Stimulated activated CD4-positive, alpha-beta T cell treated with anti-CD3 and anti-CD28 coated beads, TNF-alpha, amount 100 ng/mL, for 1 hour (primary cell): ENCODE data around the gene MEOX1.

ENCODE experiments used
- DNase-seq, 3 donors: peaks; one replicate each; pipeline ENCODE4 v3.0.0-alpha.2; 2020; ENCODE audit warnings: low read depth in 3 of 3, low spot score in 1 of 3

MEOX1 gene

DNA sequence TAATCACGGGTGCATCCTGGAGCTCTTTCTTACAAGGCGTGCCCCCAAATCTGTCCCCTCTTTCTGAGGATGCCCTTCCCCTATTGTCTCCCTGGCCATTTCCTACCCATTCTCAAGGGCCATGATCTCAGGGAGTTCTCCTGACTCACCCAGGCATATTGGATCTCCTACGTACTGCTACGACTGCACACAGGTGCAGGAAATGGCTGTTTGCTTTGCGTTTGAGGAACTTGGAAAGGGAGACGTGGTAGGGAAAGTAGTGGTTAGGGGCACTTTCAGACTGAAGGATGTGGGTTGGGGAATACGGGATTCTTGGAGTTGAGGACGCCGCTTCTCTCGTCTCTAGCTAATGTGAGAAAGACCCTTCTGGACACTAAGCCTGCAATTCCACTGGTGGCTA lies 18.7 kb upstream of the MEOX1 start:
- no peak for DNase-seq

DNA sequence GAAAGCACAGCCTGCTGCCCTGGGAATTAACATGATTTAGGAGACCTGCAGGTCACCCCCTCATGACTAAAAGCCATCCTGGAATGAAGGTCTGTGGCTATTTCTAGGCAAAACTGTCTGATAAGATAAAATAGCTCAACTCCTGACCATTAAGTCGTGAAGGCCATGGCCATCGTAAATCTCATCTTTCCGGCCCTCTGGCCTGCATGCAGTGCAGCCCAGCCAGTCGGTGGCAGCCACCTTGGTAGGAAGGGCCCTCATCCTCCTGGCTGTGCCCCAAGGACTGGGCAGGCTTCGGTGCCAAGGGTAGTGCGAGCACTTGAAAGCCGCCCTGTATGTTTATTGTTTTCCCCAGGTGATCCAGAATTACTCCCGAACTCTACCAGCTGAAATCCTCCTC lies 18.2 kb upstream of the MEOX1 start:
- no peak for DNase-seq

DNA sequence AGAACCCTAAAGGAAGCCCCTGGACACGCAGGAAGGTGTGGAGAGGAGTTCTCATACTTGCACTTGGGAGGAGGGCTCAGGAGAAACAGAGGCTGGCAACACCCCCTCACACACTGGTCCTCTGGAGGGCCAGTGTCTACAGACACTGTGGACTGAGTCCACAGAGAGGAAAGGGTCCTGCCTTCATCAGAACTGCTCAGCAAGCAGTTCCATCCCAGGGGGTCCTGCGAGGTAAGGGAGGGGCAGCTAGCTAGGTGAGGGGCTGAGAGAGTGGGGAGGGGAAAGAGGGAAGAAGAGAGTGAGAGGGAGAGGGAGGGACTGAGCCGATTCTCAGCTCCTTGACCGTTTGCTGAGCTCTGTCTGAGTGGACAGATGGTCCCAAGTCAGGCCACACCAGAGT lies 17.7 kb upstream of the MEOX1 start:
- no peak for DNase-seq

DNA sequence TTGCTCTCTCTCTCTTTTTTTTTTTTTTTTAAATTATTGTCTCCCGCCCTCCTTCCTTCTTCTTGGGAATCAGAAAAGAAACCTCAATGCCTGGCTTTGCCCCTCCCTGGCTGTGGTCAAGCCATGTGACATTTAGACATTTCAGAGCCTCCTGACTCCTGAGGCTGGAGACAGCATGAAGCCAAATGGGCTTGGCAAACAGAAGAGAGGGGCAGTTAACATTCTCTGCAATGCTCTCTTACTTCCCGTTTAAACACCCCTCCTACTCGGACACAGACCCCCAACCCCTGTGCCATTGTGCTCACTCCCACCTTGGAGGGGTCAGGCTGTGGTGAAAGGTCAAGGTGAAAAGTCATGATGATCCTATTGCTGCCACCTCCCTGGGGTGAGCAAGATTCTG lies 14.7 kb upstream of the MEOX1 start:
- no peak for DNase-seq

DNA sequence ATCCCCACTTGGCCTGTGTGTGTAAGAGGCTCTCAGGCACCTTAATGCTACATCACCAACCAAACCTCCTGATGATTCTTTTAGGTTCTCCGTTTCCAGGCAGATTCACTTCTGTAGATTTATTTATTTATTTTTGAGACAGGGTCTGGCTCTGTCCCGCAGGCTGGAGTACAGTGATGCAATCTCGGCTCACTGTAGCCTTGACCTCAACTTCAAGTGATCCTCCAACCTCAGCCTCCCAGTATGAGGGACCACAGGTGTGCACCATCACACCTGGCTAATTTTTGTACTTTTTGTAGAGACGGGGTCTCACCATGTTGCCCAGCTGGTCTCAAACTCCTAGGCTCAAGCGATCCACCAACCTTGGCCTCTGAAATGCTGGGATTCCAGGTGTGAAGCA lies 12.7 kb upstream of the MEOX1 start:
- DNase-seq: no peak

DNA sequence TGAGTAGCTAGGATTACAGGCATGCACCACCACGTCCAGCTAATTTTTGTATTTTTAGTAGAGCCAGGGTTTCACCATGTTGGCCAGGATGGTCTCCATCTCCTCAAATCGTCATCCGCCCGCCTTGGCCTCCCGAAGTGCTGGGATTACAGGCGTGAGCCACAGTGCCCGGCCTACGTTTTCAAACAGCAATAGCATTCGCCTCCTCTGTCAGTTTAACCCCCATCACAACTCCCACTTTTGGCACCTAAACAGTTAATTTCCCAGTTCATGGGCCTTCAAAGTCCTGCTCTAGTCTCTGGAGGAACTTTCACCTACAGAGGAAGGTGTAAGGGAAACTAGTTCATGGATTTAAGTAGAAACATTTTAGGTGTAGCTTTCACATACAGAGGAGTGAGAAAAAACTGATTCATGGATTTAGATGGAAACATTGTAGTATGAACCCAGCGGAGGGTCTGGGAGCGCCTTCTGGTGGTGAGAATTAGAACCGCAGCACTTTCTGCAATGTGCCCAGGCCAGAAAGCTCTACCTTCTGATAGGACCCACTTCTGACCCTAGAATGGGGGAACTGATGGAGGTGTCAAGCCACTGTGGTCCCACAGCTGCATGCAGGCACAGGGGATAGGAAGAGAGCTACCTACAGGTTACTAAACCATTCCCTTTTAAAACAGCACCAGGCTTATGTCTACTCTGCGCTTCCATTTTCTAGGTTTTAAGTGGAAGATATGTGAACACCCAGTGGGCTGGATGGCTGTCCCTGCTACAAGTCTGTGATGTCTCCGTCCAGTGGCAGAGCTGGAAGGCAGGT lies 12.0 kb upstream of the MEOX1 start:
- peak; percentile 28 to 68 (median 50) for DNase-seq

DNA sequence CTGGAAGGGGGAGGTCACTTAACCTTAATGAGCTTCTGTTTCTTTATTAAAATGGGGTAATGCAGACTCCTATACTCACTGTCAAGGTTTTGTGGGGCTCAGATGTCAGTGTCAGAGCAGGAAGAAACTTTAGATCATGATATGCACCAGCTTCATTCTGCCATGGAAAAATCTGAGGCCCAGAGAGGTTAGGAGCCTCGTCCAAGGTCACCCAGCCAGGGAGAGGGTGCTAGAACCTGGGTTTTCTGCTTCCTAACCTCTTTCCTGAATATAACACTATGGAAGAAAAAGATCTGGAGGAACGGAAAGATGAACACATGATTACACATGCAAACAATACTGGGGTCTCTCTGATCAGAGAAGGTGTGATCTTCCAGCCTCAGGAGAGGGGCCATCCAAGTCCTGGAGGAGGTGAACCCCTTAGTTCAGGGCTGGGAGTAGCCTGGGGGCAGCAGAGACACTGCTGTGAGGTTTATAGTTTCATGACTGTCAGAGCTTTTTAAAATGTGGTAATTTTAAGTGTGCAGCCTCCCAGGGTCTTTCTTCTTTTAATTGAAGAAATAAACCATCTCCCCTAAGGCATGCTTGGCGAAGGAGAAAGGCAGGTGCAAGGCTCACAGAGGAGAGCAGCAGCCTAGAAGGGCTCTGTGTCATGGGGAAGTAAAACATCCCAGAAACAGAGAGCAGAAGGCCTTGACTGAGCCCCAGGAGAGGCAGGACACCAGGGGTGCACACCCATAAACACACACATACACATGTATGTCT lies 10.2 kb upstream of the MEOX1 start:
- no peak for DNase-seq

DNA sequence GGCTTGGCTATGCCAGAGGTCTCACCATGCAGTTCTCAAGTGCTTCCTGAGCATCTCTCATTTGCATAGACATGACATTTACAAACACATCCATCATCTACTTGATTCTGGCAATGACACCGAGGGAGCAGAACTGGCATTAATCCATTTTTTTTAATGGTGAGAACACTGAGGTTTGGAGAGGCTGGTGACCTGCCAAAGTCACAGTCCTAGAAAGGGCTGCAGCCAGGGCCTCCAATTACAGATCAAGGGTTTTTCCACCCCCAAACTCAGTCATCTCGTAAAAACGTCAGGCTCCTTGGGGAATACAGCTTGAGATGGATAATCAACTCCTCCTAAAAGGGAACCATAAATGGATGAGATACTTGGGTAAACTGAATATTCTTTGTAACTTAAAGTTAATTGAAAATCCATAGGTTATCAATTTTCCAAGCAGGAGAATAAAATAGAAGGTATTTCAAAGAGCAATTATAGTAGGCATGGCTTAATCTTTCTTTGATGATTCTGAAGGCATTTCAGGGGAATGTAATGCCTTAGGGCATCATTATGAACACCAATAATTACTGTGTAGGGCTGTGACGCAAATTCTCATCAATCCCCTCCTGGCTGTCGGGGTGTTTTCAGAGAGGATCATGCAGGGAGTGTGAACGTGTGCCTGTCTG lies 9.4 kb upstream of the MEOX1 start:
- no peak for DNase-seq

DNA sequence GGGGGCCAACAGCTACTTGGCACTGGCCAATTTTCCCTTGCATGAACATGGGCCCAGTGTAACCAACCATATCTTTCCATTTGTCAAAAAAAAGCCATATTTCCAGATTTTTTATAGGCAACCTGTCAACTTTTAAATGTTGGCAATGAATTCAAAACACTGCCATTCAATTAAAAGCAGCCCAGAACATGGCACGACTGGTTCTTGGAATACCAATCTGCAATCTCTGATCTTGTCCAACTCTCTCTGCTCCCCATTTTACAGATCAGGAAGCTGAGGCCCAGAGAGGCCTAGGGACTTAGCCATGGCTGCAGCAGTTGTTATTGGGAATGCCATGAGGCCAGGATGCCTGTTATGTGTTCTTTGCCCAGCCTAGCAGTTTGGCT lies 8.9 kb upstream of the MEOX1 start:
- DNase-seq: no peak

DNA sequence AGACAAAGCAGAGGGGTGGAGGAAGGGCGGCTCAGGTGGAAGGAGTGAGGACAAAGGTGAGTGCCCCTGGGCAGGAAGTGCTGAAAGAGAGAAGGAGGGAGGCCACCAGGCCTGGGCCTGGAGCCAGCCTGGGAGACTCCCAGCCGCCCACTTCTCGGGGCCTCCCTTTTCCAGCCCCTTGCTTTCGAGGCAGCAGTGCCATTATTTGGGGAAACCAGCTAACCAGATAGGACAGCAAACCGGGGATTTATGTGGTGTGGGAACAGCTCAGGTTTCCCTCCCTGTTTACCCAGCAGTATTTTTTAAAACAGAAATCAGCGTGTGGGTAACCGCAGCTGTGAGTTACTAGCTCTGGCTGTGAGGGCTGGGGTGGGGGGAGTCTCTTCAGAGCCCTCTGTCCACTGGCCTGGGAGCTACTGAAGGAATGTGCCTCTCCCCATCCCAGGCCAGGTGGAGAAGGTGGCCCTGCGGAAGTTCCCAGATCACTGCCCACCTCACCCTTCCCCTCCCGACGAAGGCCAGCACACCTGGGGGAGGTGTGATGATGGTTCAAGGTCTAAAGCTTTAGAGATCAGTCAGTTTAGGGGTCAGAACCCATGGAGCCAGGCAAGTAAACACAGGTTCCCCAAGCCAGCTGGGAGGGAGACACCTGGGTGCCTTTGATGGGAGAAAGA lies 8.4 kb upstream of the MEOX1 start:
- no peak for DNase-seq

DNA sequence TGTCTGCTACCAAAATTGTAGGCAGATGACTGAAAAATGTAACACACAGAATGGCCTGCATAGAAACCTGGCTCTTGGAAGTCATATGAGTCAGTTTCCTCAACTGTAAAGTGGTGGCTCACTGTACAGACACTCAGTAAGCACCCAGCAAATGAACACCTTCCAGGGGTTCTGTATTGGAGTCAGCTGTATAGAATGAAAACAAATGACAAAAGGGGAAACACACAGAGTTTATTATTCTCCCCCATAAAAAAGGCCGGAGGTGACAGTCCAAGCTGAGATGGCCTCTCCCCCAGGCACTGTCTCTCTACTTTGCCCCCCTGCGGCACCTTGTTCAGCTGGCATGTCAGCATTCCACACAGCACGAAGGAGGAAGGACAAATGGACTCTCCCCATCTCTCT lies 6.2 kb upstream of the MEOX1 start:
- DNase-seq: no peak

DNA sequence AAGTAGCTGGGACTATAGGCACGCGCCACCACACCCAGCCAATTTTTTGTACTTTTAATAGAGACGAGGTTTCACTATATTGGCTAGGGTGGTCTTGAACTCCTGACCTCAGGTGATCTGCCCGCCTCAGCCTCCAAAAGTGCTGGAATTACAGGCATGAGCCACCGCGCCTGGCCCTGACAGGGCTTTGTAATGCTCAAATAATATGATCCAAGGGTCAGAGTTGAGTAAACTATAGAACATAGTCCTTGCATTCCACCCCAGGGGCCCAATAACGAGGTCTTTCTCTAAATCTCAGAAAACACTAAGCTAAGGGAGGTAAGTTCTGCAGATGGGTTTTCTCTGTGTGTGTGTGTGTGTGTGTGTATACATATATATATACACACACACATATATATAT lies 5.8 kb upstream of the MEOX1 start:
- no peak for DNase-seq

DNA sequence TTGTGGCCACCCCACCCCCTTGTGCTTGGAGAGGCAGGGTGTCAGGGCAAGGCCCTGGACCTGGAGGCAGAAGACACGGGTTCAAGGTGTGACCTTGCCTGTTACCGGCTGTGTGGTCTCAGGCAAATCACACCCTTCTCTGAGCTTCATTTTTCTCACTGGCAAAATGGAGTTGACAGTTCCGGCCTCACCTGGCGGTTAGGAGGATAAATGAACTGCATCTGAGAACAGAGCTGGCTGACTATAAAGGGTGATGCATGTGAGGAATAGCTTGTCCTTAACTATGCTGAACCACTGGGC lies 4.2 kb upstream of the MEOX1 start:
- no peak for DNase-seq

DNA sequence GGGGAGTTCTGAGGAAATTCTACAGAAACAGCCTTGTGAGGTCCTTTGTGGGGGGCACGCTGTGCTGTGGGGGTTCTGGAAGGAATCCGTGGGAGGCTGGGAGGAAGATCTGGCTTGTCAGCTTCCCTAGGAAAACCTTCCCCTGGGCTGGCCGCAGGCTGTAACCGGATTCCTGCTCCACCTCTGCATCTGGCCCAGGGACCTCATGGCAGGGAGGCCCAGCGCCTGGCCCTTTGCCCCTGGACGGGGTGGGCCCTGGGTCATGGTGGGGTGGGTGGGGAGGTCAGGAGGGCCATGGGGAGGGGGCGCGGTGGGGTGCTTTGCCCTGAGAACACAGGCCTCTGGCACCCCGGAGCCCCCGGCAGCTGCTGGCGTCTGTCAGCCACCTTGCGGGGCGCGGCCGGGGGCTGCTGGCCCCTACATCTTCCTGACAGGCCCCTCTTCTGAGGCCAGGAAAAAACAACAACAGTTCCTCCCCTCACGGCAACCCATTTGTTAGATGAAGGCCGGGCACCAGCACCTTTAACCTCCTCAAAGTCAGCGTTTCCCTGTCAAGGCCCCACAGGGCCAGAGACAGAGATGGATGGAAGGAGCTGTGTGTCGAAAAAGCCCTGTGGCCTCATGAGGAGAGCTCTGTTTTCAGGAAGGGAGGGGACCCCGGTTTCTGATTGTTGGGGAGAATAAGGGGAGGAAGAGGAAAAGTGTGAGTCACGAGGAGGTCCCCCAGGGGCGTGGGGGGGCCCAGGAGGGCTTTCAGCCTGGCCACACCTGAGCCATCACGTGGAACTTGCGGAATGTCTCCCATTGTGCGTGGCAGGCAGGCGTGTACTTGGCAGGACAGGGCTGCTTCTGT lies 3.6 kb upstream of the MEOX1 start:
- no peak for DNase-seq

DNA sequence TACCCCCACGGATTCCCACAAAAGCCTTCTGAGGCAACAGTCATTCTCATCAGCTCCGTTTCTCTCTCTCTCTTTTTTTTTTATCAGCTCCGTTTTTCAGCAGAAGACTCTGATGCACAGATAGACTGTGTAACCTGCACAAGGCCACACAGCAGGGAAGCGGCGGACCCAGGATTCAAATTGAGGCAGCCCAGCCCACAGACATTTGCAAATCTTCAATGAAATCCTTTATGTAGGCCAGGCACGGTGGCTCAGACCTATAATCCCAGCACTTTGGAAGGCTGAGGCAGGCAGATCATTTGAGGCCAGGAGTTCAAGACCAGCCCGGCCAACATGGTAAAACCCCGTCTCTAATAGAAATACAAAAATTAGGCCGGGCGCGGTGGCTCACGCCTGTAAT lies 2.4 kb upstream of the MEOX1 start:
- DNase-seq: no peak

DNA sequence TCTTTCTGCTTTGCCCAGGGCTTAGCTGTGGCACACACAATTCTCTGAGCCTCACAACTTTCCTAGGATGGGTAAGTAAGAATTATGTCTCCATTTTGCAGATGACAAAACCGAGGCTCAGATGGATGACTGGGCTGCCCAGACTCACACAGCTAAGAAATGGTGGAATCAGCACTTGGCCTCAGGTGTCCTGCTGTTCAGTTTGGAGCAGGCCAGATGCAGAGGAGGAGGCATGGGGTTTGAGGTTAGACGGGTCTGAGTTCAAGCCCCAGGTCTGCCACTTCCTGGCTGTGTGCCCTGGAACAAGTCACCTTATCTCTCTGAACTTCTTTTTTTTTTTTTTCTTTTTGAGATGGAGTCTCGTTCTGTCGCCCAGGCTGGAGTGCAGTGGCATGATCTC lies 1.7 kb upstream of the MEOX1 start:
- DNase-seq: no peak

DNA sequence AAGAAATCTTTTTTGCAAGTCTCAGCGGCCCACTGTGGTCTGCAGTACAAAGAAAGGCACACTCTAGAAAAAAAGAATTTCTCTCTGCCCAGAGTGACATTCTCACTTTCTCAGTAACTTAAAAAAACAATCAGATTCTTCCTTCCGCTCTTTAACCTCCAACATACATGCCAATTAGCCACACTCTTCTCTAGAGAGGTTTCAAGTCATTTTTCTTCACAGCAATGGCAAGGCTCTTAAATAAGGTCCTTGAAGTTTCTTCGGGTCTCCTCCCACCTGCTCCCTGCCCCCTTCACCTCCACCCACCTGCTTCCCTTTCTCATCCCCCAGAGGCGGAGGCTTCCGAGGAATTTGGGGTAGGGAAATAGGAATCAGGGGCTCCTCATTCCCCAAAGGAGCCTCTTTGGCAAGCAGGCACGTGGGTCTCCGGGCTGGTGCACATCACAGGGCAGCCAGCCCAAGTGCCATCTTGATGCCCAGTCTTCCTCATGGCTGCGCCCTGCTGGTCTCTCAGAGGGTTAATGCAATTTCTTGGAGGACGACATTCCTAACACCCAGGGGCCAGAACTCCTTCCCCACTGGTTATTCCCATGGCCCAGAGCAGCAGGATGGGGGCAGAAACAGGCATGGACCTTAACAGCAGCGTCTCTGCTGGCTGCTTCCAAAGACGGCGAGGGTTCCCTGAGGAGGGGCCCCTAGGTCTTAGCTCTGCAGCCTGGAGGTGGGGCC lies 855 bp upstream of the MEOX1 start:
- no peak for DNase-seq

DNA sequence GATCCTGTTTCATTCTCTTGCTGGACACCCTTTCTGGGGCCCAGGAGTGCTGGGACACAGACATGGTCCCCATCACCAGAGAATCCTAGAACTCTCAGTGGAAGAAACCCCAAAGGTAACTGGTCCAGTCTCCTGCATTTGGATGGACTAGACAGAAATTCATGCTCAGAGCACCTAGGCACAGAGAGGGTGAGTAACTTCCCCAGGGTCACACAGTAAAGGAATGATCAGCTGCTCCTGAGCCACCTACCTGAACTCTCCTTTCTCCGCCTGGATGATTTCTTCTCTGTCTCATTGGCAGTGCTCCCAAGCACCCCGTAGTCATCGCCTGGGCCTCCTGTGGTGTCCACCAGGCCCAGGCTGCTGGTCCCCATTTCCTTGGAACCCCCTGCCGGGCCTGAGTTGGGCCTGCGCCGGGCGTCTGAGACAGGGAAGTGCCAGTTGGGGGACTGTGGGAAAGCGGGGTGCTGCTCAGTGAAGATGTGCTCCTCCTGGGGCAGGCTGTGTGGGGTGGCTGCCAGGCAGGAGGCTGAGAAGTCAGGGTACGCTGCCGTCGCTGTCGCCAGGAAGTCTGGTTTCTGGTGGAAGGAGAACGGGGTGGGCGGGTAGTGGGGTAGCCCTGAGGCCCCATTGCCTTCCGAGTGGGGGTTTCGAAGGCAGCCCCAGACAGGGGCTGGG lies 767 bp downstream of the MEOX1 start:
- DNase-seq: no peak

DNA sequence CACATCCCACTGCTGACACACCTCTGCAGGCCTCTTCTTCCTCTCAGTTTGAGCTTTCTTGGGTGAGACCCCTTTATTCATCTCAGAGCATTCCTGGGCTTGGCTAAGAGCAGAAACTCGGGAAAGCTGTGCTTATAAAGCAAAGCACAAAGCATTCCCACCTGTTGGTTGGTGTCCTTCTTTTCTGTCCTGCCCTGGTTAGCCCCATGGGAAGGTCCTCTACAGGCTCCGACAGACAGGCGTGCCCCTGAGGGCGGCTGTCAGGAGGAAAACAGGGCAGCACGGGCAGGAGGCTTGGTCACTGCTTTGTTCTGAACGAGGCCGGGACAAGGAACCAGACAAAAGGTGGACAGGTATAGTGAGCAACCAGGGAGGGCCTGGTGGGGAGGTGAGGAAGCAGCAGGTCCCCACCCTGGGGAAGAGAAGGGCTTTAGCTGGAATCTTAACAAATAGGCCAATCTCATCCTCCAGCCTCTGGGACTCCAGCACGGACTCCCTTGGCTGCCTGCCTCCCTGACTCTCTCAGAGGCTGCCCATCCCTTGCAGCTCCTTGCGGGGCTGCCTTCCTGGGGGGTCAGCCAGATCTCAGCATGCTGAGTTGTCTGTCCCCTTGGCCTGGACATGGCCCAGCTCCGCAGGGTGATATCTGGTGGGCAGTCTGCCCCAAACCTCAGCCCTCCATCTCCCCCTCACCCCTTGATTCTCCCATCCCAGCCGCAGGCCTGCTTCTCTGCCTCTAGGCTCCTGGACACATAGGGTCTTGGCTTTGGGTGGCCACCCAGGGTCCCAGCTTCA lies 1.7 kb downstream of the MEOX1 start:
- DNase-seq: no peak
